NCI-H510A treated with DMSO at 0.1 percent for 48 hours (cell line): ENCODE results near the gene SAPCD2.
A peak's percentile ranks its signal among the peaks of the same experiment; 100 is the strongest.
"Not testable (repeated sequence)": the region's sequence is repeated elsewhere in the genome, so short reads cannot be mapped to it uniquely, and the experiment has no call there.

Source experiments
- DNase-seq: peaks from one replicate; lab custom pipeline; 2025; lab: John Stamatoyannopoulos, UW

The SAPCD2 gene

GRCh38 chr9:137070201-137070905 lies at the start of gene SAPCD2:
SAPCD2 (minus strand) TSS chr9:137070557; CDS start chr9:137070460, 97 bp downstream.
- DNase-seq: peak; percentile 86

- not testable (repeated sequence) for DNase-seq
Measured at GRCh38 chr9:137118092-137118603, 47.8 kb upstream of the SAPCD2 start.

GRCh38 chr9:137117269-137117731 lies 46.9 kb upstream of the SAPCD2 start:
- no peak for DNase-seq

- no peak for DNase-seq
Measured at GRCh38 chr9:137116728-137117127, 46.4 kb upstream of the SAPCD2 start.

- no peak for DNase-seq
Measured at GRCh38 chr9:137116027-137116507, 45.7 kb upstream of the SAPCD2 start.

GRCh38 chr9:137115394-137116026 lies 45.2 kb upstream of the SAPCD2 start:
- DNase-seq: no peak

- DNase-seq: peak; percentile 36
Measured at GRCh38 chr9:137114613-137115393, 44.4 kb upstream of the SAPCD2 start, which contains the start of gene DPP7. DPP7 (minus strand) TSS chr9:137114733; CDS start chr9:137114713, 20 bp downstream.

GRCh38 chr9:137114220-137114612 lies 43.9 kb upstream of the SAPCD2 start:
- no peak for DNase-seq

GRCh38 chr9:137113385-137114159 lies 43.2 kb upstream of the SAPCD2 start:
- DNase-seq: no peak

GRCh38 chr9:137112564-137113384 lies 42.4 kb upstream of the SAPCD2 start:
- DNase-seq: no peak

- no peak for DNase-seq
Measured at GRCh38 chr9:137111788-137112563, 41.6 kb upstream of the SAPCD2 start.

GRCh38 chr9:137110911-137111787 lies 40.8 kb upstream of the SAPCD2 start:
- DNase-seq: no peak

- no peak for DNase-seq
Measured at GRCh38 chr9:137110147-137110910, 40.0 kb upstream of the SAPCD2 start.

- no peak for DNase-seq
Measured at GRCh38 chr9:137109250-137110146, 39.1 kb upstream of the SAPCD2 start.

- DNase-seq: no peak
Measured at GRCh38 chr9:137108608-137109249, 38.4 kb upstream of the SAPCD2 start.

- no peak for DNase-seq
Measured at GRCh38 chr9:137107982-137108381, 37.6 kb upstream of the SAPCD2 start.
